ENCODE measurements around the gene MAPT.
"Not testable (repeated sequence)": the region's sequence is repeated elsewhere in the genome, so short reads cannot be mapped to it uniquely, and the experiment has no call there.

The MAPT gene

GRCh38 chr17:45900723-45901415 is 6.5 kb downstream of the MAPT start:
- Mint-ChIP-seq H3K4me1 (peaks cover 3% of the 10 kb centered on the region), H3K27ac (no peak overlapping the region), H3K27me3 (peaks cover 65% of the 10 kb centered on the region), H3K4me3 (no peak overlapping the region), H3K36me3 (no peaks in the 10 kb centered on the region), H3K9me3 (no peaks in the 10 kb centered on the region)
- DNase-seq: no peak
- CTCF ChIA-PET: no interaction called here

GRCh38 chr17:45902892-45903346 is 8.6 kb downstream of the MAPT start:
- CTCF ChIA-PET: no interaction called here
- H3K27ac Mint-ChIP-seq: no peak overlapping the region
- DNase-seq: no peak
- H3K9me3 Mint-ChIP-seq: no peaks in the 10 kb centered on the region
- H3K4me3 Mint-ChIP-seq: no peak overlapping the region
- H3K36me3 Mint-ChIP-seq: no peaks in the 10 kb centered on the region
- peaks cover 13% of the 10 kb centered on the region for H3K4me1 Mint-ChIP-seq
- H3K27me3 Mint-ChIP-seq: peaks cover 63% of the 10 kb centered on the region

- no peak overlapping the region for H3K4me3 Mint-ChIP-seq
- peaks cover 56% of the 10 kb centered on the region for H3K27me3 Mint-ChIP-seq
- peaks cover 21% of the 10 kb centered on the region for H3K4me1 Mint-ChIP-seq
- no peak overlapping the region for H3K27ac Mint-ChIP-seq
- H3K9me3 Mint-ChIP-seq: no peaks in the 10 kb centered on the region
- no peak for DNase-seq
- no peaks in the 10 kb centered on the region for H3K36me3 Mint-ChIP-seq
- CTCF ChIA-PET: no interaction called here
Measured at GRCh38 chr17:45904866-45905265, 10.5 kb downstream of the MAPT start.

GRCh38 chr17:45905814-45906213 is 11.5 kb downstream of the MAPT start:
- Mint-ChIP-seq H3K4me3 (no peak overlapping the region), H3K4me1 (peaks cover 21% of the 10 kb centered on the region), H3K27ac (no peak overlapping the region), H3K9me3 (no peaks in the 10 kb centered on the region), H3K36me3 (no peaks in the 10 kb centered on the region), H3K27me3 (peaks cover 54% of the 10 kb centered on the region)
- no peak for DNase-seq
- CTCF ChIA-PET: no interaction called here

GRCh38 chr17:45906237-45906636 is 11.9 kb downstream of the MAPT start:
- Mint-ChIP-seq H3K36me3 (no peaks in the 10 kb centered on the region), H3K9me3 (no peaks in the 10 kb centered on the region), H3K27ac (no peak overlapping the region), H3K27me3 (peaks cover 55% of the 10 kb centered on the region), H3K4me3 (no peak overlapping the region), H3K4me1 (peaks cover 21% of the 10 kb centered on the region)
- CTCF ChIA-PET: no interaction called here
- DNase-seq: no peak

GRCh38 chr17:45906927-45907622 is 12.7 kb downstream of the MAPT start:
- H3K9me3 Mint-ChIP-seq: no peaks in the 10 kb centered on the region
- H3K4me3 Mint-ChIP-seq: no peak overlapping the region
- peaks cover 59% of the 10 kb centered on the region for H3K27me3 Mint-ChIP-seq
- peak; percentile 31 for DNase-seq
- H3K27ac Mint-ChIP-seq: no peak overlapping the region
- CTCF ChIA-PET: interaction anchor here (0.7 kb wide), 2 partner anchors 14 to 41 kb away, joined by 3 read pairs; no protein-coding TSS in a partner anchor
- peaks cover 21% of the 10 kb centered on the region for H3K4me1 Mint-ChIP-seq
- H3K36me3 Mint-ChIP-seq: no peaks in the 10 kb centered on the region

- CTCF ChIA-PET: interaction anchor here (0.7 to 0.9 kb wide), 2 partner anchors 15 to 40 kb away, joined by 3 to 4 read pairs; no protein-coding TSS in a partner anchor
- Mint-ChIP-seq H3K4me1 (peaks cover 21% of the 10 kb centered on the region), H3K27ac (no peak overlapping the region), H3K27me3 (peaks cover 62% of the 10 kb centered on the region), H3K4me3 (no peak overlapping the region), H3K9me3 (no peaks in the 10 kb centered on the region), H3K36me3 (no peaks in the 10 kb centered on the region)
- DNase-seq: no peak
Measured at GRCh38 chr17:45907750-45908395, 13.5 kb downstream of the MAPT start.

- DNase-seq: no peak
- CTCF ChIA-PET: interaction anchor here (0.9 kb wide), 1 partner anchor 15 kb away, joined by 4 read pairs; no protein-coding TSS in a partner anchor
- no peaks in the 10 kb centered on the region for H3K36me3 Mint-ChIP-seq
Measured at GRCh38 chr17:45908460-45908859, 14.1 kb downstream of the MAPT start.

GRCh38 chr17:45908935-45909334 is 14.6 kb downstream of the MAPT start:
- H3K4me1 Mint-ChIP-seq: peaks cover 24% of the 10 kb centered on the region
- no peak overlapping the region for H3K4me3 Mint-ChIP-seq
- no peaks in the 10 kb centered on the region for H3K36me3 Mint-ChIP-seq
- H3K9me3 Mint-ChIP-seq: no peaks in the 10 kb centered on the region
- CTCF ChIA-PET: no interaction called here
- peaks cover 72% of the 10 kb centered on the region for H3K27me3 Mint-ChIP-seq
- H3K27ac Mint-ChIP-seq: no peak overlapping the region
- no peak for DNase-seq

More at GRCh38 chr17:45908460-45908859, 14.1 kb downstream of the MAPT start:
- no peak overlapping the region for H3K4me3 Mint-ChIP-seq
- peaks cover 21% of the 10 kb centered on the region for H3K4me1 Mint-ChIP-seq
- no peaks in the 10 kb centered on the region for H3K9me3 Mint-ChIP-seq
- H3K27ac Mint-ChIP-seq: no peak overlapping the region
- peaks cover 67% of the 10 kb centered on the region for H3K27me3 Mint-ChIP-seq

- H3K4me3 Mint-ChIP-seq: no peak overlapping the region
- peaks cover 73% of the 10 kb centered on the region for H3K27me3 Mint-ChIP-seq
- no peak overlapping the region for H3K27ac Mint-ChIP-seq
- no peaks in the 10 kb centered on the region for H3K9me3 Mint-ChIP-seq
- H3K36me3 Mint-ChIP-seq: no peaks in the 10 kb centered on the region
- CTCF ChIA-PET: no interaction called here
- H3K4me1 Mint-ChIP-seq: peaks cover 25% of the 10 kb centered on the region
- no peak for DNase-seq
Measured at GRCh38 chr17:45910667-45911066, 16.3 kb downstream of the MAPT start.

- Mint-ChIP-seq H3K4me3 (no peak overlapping the region), H3K27me3 (peaks cover 73% of the 10 kb centered on the region), H3K9me3 (no peaks in the 10 kb centered on the region), H3K4me1 (peaks cover 18% of the 10 kb centered on the region), H3K27ac (no peak overlapping the region), H3K36me3 (no peaks in the 10 kb centered on the region)
- DNase-seq: no peak
- CTCF ChIA-PET: no interaction called here
Measured at GRCh38 chr17:45912319-45912718, 18.0 kb downstream of the MAPT start.

- H3K27ac Mint-ChIP-seq, H3K36me3 Mint-ChIP-seq, DNase-seq, H3K4me3 Mint-ChIP-seq, H3K9me3 Mint-ChIP-seq: not testable (repeated sequence)
- CTCF ChIA-PET: interaction anchor here (0.6 to 1.1 kb wide), 2 partner anchors 36 to 1604 kb away, joined by 3 to 4 read pairs; no protein-coding TSS in a partner anchor
- Mint-ChIP-seq H3K27me3 (peaks cover 69% of the 10 kb centered on the region), H3K4me1 (peaks cover 11% of the 10 kb centered on the region)
Measured at GRCh38 chr17:45913030-45913429, 18.7 kb downstream of the MAPT start.

GRCh38 chr17:45914047-45914717 is 19.8 kb downstream of the MAPT start:
- H3K4me1 Mint-ChIP-seq: peaks cover 4% of the 10 kb centered on the region
- no peaks in the 10 kb centered on the region for H3K9me3 Mint-ChIP-seq
- no peak overlapping the region for H3K27ac Mint-ChIP-seq
- peaks cover 61% of the 10 kb centered on the region for H3K27me3 Mint-ChIP-seq
- no peak for DNase-seq
- H3K4me3 Mint-ChIP-seq: no peak overlapping the region
- no peaks in the 10 kb centered on the region for H3K36me3 Mint-ChIP-seq
- CTCF ChIA-PET: no interaction called here

GRCh38 chr17:45915263-45915662 is 20.9 kb downstream of the MAPT start:
- no peak overlapping the region for H3K27ac Mint-ChIP-seq
- peaks cover 4% of the 10 kb centered on the region for H3K4me1 Mint-ChIP-seq
- CTCF ChIA-PET: no interaction called here
- H3K27me3 Mint-ChIP-seq: peaks cover 61% of the 10 kb centered on the region
- no peak overlapping the region for H3K4me3 Mint-ChIP-seq
- no peak for DNase-seq
- no peaks in the 10 kb centered on the region for H3K36me3 Mint-ChIP-seq
- no peaks in the 10 kb centered on the region for H3K9me3 Mint-ChIP-seq

Measured in activated naive CD4-positive, alpha-beta T cell treated with anti-CD3 and anti-CD28 coated beads, Interleukin-2, amount 10 ng/mL, durations not matched to agents 7 days and 5 days (primary cell).